Esophagus mucosa (tissue), 1 donor: ENCODE data around the gene LRP5. TPM values are rescaled to one million over a fixed set of nuclear protein-coding genes. Genes with fewer than 3 reads are reported as not detected.
"Not testable (repeated sequence)": the region's sequence is repeated elsewhere in the genome, so short reads cannot be mapped to it uniquely, and the experiment has no call there.

ENCODE experiments used
- ATAC-seq: fragments of 200-7000 bp; cut with Tn5 transposase; one replicate; pipeline ENCODE4 v1.9.1; 2020
- total RNA-seq: library from RNA; stranded (reverse); gene quantifications from one replicate; pipeline ENCODE4 v1.2.4, GENCODE V29; 2023
- donor health status: DM: yes; HTN: yes; CAD: no.

The LRP5 gene
- total RNA-seq, 1 donor from 2014 or later = 15.9 TPM

DNA sequence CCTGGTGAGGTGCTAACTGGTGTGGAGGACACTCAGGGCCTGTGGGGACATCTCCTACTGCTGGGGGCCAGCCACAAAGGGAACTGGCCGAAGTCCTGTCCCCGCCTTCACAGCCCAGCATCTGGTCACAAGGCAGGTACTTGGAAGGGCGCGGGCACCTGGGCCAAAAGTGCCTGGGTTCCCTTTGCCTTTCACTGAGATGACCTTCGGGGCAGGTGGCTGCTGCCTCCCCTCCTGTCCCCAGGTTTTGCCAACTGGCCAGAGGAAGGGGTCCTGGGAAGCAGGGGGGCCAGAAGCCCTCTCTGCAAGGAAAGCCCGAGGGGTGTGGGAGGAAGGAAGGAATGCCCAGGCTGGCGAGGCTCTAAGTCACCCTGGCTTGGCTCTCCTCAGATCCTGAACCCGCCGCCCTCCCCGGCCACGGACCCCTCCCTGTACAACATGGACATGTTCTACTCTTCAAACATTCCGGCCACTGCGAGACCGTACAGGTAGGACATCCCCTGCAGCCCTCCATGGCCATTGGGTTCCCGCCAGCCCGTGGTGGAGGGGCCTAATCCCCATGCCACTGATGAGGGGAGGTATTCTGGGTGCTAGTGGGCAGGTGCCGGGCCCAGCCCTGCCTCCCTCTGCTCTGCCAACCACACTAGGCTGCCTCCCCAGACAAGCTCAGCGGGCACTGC lies 133.8 kb downstream of the LRP5 start:
- ATAC-seq = peak; percentile 10

DNA sequence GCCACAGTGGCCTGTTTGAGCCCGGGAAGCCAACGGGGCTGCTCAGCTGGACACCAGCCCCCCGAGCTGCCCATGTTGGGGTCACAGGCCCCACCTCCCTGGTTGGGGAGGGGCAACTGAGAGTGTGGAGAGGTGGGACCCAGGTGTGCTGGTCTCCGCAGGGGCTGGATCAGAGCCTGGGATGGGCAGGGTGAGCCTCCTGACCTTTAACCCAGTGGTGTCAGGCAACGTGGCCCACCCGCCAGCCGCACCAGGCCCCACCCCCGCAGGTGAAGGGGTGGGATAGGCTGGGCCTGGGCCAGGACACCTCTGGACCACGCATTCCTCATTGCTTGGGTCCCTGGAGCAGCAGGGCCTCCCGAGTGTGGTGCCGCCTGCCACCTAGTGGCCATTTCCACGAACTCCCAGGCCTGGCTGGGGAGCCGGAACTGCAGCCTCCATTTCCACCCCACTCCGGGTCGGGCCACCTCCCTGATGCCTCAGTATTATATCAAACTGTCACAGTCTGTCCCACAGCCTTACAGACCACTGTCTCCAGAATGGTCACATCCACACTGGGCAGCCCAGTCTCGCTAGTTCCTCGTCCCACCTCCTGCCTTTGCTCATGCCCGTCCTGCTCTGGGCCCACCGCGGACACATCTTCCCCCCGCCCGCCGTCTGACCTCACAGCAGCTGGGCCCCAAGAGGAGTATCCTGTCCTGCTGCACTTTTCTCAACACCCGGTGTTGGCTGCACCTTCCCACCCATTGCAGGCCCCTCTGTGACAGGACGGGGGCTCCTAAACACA lies 134.8 kb downstream of the LRP5 start:
- peak; percentile 87 for ATAC-seq

DNA sequence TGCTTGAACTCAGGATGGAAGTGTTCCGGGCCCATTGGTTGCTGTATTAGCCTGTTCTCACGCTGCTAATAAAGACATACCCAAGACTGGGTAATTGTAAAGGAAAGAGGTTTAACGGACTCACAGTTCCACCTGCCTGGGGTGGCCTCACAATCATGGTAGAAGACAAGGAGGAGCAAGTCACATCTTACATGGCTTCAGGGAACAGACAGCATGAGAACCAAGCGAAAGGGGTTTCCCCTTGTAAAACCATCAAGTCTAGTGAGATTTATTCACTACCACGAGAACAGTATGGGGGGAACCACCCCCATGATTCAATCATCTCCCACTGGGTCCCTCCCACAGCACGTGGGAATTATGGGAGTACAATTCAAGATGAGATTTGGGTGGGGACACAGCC lies 135.5 kb downstream of the LRP5 start:
- ATAC-seq = not testable (repeated sequence)

DNA sequence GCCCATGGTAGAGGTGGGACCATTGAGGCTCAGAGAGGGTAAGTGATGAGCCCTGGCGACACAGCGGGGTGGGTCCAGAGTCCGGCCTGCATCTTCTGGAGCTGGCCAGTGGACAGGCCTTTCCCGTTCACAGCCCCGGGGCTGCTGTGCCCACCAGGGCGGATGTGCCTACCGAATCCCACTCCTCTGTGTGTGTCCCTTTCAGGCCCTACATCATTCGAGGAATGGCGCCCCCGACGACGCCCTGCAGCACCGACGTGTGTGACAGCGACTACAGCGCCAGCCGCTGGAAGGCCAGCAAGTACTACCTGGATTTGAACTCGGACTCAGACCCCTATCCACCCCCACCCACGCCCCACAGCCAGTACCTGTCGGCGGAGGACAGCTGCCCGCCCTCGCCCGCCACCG lies 136.2 kb downstream of the LRP5 start:
- ATAC-seq = no peak

DNA sequence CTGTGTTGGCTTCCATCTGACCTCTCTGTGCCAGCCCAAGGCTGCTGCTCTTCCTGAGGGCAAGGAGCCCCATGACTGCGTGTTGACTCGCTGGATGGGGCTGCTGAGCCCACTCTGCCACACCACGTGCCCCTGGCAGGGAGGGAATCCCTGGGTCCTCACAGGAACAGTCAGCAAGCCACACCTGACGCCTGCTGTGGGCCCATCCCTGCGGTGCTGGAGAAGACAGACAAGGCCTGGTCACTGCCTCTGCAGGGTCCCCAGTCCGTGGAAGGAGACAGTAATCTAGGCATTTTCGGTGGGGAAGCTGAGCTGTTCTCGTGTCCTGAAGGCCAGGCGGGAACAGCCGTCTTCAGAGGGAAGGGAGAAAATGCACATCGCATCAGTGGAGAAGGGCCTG lies 137.6 kb downstream of the LRP5 start:
- no peak for ATAC-seq

DNA sequence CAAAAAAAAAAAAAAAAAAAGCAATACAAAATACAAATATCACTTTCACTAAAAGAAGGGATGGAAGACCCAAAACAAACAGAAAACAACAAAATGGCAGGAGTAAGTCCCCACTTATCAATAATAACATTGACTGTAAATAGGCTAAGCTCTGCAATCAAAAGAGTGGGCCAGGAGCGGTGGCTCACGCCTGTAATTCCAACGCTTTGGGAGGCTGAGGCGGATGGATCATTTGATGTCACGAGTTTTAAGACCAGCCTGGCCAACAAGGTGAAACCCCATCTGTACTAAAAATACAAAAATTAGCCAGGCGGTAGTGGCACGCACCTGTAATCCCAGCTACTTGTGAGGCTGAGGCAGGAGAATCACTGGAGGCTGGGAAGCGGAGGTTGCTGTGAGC lies 138.3 kb downstream of the LRP5 start:
- ATAC-seq = no peak

DNA sequence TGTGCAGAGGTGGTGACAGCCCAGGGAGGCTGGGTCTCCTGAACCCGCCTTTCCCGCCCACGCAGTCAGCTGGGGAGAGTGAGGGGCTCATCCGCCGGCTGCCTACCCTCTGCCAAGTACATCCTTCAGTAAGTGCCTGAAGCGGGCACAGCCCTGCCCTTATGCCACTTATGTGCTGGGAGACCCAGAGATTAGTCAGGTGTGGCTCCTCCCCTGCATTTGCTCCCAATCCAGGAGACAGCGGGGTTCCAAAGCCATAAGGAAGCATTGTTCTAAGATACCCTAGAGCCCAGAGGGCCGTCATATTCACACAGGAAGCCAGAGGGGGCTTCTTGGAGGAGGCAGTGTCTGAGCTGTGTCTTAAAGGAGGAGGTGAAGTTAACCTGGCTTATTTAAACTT lies 142.4 kb downstream of the LRP5 start:
- peak; percentile 15 for ATAC-seq

DNA sequence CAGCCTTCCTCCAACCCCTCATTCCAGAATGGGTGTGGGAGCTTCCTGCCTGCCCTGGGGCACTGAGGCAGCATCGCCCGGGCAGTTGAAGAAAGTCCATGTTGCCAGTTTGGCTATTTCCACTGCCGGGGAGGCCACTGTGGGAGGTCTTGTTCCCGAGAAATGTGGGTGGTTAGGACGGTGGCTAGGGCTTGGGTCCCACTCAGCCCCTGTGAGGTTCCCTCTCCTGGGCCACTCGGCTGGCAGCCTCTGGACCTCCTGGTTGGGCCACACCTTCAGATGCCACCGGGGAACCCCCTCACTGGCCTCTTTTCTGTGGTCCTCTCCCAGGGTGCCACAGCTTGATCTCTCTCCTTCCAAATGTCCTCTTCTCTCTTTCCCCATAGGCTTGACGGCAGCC lies 143.1 kb downstream of the LRP5 start:
- no peak for ATAC-seq

DNA sequence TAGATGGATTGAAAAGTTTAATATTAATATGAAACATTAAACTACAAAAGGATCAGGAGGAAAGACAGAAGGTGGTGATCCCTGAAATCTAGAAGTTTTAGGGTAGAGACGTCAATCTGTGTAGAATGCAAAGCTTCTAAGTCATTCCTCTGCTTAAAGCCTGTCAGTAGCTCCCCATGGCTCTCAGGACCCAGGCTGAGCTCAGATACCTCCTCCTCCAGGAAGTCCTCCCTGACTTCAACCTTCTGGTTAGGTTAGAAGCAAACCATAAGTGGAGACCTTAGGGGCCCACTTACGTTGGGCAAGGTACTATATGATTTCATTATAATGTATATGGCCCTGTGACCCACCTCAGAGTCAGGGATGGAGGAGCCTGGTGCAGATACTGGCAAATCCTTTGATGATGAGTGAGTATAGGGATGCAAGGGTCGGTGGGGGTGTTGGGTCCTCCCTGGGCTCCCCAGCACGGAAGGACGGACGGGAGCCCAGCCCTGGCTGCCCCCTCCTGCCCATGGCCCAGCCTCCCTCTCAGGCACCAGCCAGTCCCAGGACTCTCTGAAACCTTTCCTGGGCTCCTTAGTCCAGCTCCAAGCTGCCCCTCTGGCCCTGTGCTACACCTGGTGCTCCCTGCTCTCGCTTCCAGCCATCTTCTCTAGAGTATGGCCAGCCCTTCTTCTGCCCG lies 145.0 kb downstream of the LRP5 start:
- ATAC-seq = no peak

DNA sequence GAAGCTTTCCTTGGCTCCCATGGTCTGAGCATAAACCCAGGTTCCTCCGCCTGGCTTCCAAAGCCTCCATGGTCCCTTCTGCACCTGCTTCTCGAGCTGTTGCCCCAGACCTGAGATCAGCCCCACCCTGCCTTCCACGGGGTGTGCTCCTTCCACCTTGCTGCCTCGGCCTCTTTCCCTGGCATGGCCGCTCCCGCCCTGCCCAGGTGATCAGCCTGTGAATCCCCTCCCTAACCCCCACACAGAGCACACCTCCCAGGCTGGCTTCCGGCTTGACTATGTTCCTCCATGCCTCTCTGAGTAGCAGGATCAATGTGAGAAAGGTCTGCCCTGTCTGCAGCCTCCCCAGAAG lies 145.5 kb downstream of the LRP5 start:
- no peak for ATAC-seq

DNA sequence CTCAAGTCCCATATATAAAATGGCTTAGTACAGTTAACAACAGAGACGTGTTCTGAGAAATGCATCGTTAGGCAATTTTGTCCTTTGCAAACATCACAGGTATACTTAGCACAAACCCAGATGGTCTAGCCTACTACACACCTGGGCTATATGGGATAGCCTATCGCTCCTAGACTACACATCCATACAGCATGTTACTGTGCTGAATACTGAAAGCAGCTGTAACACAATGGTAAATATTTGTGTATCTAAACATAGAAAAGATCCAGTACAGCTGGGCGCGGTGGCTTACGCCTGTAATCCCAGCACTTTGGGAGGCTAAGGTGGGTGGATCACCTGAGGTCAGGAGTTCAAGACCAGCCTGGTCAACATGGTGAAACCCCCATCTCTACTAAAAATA lies 145.9 kb downstream of the LRP5 start:
- not testable (repeated sequence) for ATAC-seq

DNA sequence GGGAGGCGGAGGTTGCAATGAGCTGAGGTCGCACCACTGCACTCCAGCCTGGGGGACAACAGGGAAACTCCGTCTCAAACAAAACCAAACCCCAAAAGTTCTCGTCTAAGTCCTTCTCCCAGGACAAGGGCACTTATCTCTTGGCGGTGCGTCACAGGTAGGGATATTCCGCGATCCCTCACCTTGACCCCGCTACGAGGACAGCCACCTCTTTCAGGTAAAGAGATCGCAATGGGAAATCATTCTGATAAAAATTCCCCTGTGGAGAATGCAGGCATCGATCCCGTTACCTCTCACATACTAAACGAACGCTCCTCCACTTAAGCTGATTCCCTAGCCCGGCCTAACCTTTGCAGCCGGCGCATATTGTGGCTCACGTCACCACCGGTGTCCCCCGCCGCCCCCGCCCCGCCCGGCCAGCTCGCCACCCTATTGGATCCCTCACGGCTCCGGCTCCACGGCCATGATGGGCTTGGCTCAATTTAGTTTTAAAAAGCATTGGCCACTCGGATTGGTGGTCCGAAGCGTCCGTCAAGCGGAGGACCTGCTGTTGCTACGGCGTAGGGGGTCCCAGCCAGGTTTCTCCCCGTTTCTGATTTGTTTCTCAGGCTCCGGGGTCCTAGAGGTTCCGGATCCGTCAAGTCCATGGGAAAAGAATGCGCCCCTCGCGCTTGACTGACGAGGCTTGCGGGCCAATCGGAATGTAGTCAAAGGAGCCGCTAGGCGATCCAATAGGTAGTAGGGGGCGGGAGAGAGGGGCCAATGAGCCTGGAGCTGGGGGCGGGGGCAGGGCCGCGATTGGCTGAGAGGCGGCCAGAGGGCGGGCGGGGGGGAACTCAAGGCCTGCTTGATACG lies 147.7 kb downstream of the LRP5 start:
- peak; percentile 95 for ATAC-seq

DNA sequence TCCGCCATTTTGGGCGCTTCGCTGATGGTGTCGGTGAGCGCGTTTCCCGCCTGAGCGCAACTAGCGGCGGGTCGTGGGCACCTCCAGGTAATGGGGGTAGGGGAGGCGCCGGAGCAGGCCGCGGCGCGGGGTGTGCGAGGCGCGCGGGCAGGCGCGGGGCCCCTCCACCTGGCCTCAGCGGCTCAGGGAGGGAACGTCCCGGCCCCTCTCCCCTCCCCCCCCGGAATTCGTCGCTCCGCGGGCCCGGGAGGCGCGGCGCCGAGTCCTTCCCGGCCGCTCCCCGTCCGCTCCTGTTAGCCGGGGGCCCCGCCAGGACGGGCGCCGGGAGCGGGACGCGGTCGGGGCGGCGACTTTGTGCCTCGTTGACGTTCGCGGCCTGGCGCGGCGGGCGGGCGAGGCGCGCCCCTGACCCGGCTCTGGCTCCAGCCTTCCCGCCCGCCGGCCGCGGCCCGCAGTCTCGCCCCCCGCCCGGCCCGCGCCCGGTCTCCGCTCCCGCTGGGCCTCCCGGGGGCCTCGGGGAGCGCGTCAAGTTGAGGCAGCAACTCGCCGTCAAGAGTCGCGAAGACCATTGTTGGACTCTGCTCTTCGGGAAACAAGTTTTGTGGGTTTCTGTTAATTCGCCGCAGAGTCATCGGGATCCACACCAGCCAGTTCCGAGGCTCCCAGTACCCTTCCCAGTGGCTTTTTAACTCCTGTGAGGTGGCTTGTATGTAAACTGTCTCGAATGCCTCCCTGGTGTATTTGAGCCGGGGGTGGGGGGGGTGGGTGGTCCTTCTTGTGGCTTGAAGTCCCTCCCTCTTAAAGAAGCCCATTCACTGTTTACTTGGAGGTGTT lies 148.6 kb downstream of the LRP5 start, which contains the start of gene PPP6R3:
Gene PPP6R3 (plus strand): TSS at position 12 of the 834 bp plus-strand sequence. CDS start 76,913 bp downstream, outside the sequence.
- peak; percentile 58 for ATAC-seq

DNA sequence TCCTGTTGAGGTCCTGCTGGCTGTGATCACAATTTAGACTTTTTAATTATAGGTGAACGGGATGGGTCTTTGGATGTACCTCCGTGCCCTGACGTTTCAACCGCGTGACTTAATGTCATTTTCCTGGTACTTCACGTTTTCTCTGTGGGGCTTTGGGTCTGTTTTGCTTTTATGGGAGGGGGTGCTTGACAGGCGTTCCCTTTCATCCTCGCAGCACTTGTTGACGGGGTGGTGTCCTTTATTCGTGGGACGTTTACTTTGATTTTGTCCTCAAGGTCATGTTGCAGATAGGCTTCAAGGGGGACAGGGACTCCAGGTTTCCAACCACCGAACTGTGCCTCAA lies 149.2 kb downstream of the LRP5 start:
- no peak for ATAC-seq

DNA sequence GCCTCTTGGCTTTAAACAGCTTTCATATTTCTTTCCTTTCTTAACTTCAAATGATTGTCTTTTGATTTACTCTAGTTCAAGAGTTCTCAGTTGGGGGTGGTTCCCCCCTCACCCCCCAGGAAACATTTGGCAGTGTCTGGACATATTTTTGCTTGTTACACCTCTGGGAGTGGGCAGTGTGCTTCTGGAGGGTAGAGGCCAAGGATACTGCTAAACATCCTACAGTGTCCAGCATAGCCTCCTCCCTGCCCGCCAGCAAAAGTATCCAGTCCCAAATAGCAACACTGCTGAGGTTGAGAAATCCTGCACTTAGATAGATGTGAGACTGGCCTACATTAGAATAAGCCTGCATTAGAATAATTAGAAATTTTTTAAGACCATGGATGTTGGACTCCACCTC lies 151.3 kb downstream of the LRP5 start:
- ATAC-seq = no peak

DNA sequence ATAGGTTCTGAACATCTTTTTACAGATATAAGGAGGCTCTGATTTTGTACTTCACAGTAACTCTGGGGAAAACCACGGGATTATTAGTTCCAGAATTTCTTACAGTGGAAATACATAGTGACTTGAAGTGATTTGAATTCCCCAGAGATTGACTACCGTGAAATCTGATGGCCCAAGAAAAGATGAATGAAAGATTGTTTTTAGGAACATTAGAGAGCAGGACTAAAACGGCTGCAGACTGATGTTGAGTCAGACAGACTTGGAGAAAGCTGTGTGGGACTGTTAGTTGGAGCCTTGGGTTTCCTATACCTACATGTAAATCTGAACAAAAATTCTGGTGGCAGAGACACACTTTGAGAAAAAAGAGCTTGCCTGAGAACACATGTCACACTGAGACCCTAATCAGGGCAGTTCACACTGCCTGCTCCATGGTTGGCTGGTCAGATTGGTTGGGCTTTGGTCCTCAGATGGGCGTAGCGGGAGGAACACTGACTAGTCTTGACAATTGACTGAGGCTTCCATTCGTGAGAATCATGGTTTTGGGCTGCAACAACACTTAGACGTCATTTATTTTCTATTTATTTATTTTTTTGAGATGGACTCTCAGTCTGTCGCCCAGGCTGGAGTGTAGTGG lies 154.9 kb downstream of the LRP5 start:
- ATAC-seq = no peak

DNA sequence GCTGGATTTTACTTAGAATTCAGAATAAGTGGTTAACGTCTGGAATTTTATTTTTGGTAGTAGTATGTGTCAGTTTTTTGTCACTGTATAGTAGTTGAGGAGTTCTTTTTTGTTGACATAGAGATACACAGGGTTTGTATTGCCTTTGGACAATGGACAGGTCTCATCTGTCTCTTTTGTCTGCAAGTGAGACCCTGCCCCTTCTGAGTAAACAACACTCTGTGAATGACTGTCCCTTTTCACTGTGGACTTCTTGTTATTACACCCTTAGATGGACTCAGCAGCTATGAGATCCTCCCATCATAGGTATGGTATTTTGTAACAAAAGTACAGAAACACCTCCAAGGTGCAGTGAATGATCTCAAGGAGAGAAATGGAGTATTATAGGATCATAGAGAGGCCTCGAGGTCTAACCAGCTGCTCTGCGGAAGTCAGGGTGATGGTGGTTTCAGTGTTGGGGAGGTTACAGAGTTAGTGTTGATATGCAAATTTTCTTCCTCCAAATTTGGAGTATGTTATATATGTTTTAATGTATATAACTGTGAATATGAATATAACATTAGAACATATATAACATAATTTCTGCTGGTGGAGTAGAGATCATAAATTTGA lies 155.9 kb downstream of the LRP5 start:
- peak; percentile 7 for ATAC-seq

DNA sequence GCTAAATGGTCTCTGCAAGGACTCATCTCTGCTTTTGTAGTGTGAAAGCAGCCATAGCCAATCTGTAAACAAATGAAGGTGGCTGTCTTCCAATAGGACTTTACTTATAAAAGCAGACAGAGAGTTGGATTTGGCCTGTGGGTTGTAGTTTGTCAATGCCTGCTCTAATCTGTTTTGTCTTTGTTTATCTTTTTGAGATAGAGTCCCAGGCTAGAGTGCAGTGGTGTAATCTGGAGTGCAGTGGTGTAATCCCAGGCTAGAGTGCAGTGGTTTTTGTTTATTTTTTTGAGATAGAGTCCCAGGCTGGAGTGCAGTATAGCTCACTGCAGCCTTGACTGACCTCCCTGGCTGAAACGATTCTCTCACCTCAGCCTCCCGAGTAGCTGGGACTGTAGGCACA lies 156.7 kb downstream of the LRP5 start:
- no peak for ATAC-seq

DNA sequence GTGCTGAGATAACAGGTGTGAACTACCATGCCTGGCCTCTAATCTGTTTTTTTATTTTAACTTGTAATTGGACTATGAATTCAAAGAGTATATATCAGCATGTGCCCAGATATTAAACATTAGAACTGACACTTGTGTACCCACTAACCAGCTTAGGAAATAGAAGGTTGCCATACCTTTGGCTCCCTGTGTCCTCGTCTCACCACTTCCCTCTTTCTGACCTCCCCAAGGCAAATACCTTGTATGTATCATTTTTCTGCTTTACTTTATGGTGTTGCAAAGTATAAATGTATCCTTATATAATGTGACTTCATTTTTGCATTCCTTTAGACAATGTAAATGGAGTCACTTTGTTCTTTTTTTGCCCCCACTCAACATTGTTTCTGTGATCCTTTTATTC lies 157.3 kb downstream of the LRP5 start:
- no peak for ATAC-seq

DNA sequence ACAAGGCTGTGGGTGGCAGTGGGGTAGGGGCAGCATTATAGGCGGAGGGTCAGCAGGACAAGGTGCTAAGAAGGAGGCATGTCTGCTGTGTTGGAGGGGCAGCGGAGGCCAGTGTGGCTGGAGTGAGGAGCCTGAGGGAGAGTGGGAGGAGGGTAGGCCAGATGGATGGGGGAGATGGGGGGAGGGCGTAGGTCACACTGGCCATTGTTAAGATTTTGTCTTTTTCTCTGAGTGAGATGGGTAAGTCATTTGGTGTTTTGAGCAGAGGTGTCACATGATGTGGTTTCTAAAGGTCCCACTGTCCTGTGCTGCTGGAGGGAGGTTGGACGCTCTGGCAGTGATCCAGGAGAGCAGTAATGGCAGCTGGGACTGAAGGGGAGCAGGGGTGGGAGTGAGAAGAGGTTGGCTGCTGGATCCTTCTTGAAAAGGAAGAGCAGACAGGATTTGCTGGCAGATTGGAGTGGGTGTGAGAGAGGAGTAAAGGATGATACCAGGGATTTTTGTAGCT lies 158.0 kb downstream of the LRP5 start:
- no peak for ATAC-seq
